ENCODE measurements around the gene SLC22A31.

- no peak for TF ChIP-seq POLR2A (IDR thresholded peaks at IDR 0.05; ENCODE audit: low read depth, low read length)
- TF ChIP-seq TAF1 (IDR thresholded peaks at IDR 0.05; ENCODE audit: borderline replicate concordance, low read depth, low read length), result no peak
These were observed 37.4 kb upstream of the SLC22A31 start for GRCh38 chr16:89237733-89238132.

All from GM12892 (cell line).